Measurements from ENCODE around the gene ASNS.
"Not testable (repeated sequence)": the region's sequence is repeated elsewhere in the genome, so short reads cannot be mapped to it uniquely, and the experiment has no call there.

GRCh38 chr7:97879527-97879926, 7.3 kb upstream of the ASNS start:
- TF ChIP-seq POLR2A, CTCF (IDR thresholded peaks at IDR 0.05): not testable (repeated sequence)

Data from breast epithelium (tissue), 3 donors.